Endothelial cell of umbilical vein (primary cell): Measurements from ENCODE around the gene CCNG2.

Experiments used
- CTCF ChIP-seq, 2 donors: IDR thresholded peaks; 1 replicate in 1 of 2; 2 replicates in 1 of 2; pipeline ENCODE4 v1.5.1; 2011; ENCODE audit warnings: low read length in 2 of 2, mild to moderate bottlenecking in 2 of 2, moderate library complexity in 2 of 2, control low read depth in 1 of 2, inconsistent platforms in 1 of 2, low read depth in 1 of 2; ENCODE audit not compliant: insufficient read depth in 1 of 2; ENCODE audit errors: extremely low read depth in 1 of 2
- EZH2 ChIP-seq: IDR thresholded peaks from 2 replicates; pipeline ENCODE4 v1.6.1; 2012; ENCODE audit warnings: borderline replicate concordance, low read depth, mild to moderate bottlenecking, moderate library complexity, low read length, inconsistent platforms; ENCODE audit not compliant: severe bottlenecking
- POLR2A ChIP-seq: IDR thresholded peaks from 2 replicates; pipeline ENCODE4 v1.6.1; 2012; ENCODE audit warnings: low read depth, mild to moderate bottlenecking, control low read depth, low read length
- POLR2AphosphoS5 ChIP-seq: IDR thresholded peaks from 2 replicates; pipeline ENCODE4 v1.6.1; 2012; ENCODE audit warnings: low read depth, mild to moderate bottlenecking, control low read depth, low read length, moderate library complexity; ENCODE audit not compliant: insufficient read depth

- TF ChIP-seq CTCF (IDR thresholded peaks at IDR 0.05; ENCODE audit: extremely low read depth in 1 of 2, insufficient read depth in 1 of 2, low read depth in 1 of 2, low read length in 2 of 2) (no peak), EZH2 (no peak), POLR2A (no peak), POLR2AphosphoS5 (no peak)
Measured at GRCh38 chr4:77201343-77201742, 44.3 kb downstream of the CCNG2 start.
